Activated T-cell treated with anti-CD3 and anti-CD28 coated beads, Interleukin-2, amount 50 U/mL, for 24 hours (primary cell): ENCODE results near the gene C11orf68.
"Not testable (repeated sequence)": the region's sequence is repeated elsewhere in the genome, so short reads cannot be mapped to it uniquely, and the experiment has no call there.

Experiments
- DNase-seq: peaks from one replicate; pipeline ENCODE4 v3.0.0-alpha.2; 2020
- H3K27ac Mint-ChIP-seq: 2 replicates; pipeline ENCODE4 v1.8.0; 2020; ENCODE audit warnings: mild to moderate bottlenecking, mixed read lengths
- H3K27me3 Mint-ChIP-seq: 2 replicates; pipeline ENCODE4 v1.8.0; 2020; ENCODE audit warnings: mixed read lengths
- H3K36me3 Mint-ChIP-seq: 2 replicates; pipeline ENCODE4 v1.8.0; 2020; ENCODE audit warnings: low read depth, mixed read lengths
- H3K4me1 Mint-ChIP-seq: 2 replicates; pipeline ENCODE4 v1.8.0; 2020; ENCODE audit warnings: low read depth, mixed read lengths
- H3K4me3 Mint-ChIP-seq: 2 replicates; pipeline ENCODE4 v1.8.0; 2020; ENCODE audit warnings: mild to moderate bottlenecking, moderate library complexity, mixed read lengths
- H3K9me3 Mint-ChIP-seq: 2 replicates; pipeline ENCODE4 v1.8.0; 2020; ENCODE audit warnings: mixed read lengths

The C11orf68 gene

GRCh38 chr11:65950711-65951110, 31.8 kb upstream of the C11orf68 start:
- H3K4me1 Mint-ChIP-seq, DNase-seq, H3K9me3 Mint-ChIP-seq, H3K27ac Mint-ChIP-seq, H3K27me3 Mint-ChIP-seq, H3K36me3 Mint-ChIP-seq, H3K4me3 Mint-ChIP-seq: not testable (repeated sequence)

GRCh38 chr11:65947603-65948125, 28.8 kb upstream of the C11orf68 start:
- Mint-ChIP-seq H3K36me3 (no peaks in the 10 kb centered on the region), H3K4me1 (no peaks in the 10 kb centered on the region), H3K27me3 (no peaks in the 10 kb centered on the region), H3K27ac (no peak overlapping the region), H3K4me3 (no peak overlapping the region), H3K9me3 (no peaks in the 10 kb centered on the region)
- no peak for DNase-seq

GRCh38 chr11:65947133-65947532, 28.3 kb upstream of the C11orf68 start:
- Mint-ChIP-seq H3K36me3 (no peaks in the 10 kb centered on the region), H3K4me1 (no peaks in the 10 kb centered on the region), H3K27ac (no peak overlapping the region), H3K9me3 (no peaks in the 10 kb centered on the region), H3K4me3 (no peak overlapping the region), H3K27me3 (no peaks in the 10 kb centered on the region)
- no peak for DNase-seq

GRCh38 chr11:65946655-65947054, 27.8 kb upstream of the C11orf68 start:
- Mint-ChIP-seq H3K27me3 (no peaks in the 10 kb centered on the region), H3K36me3 (no peaks in the 10 kb centered on the region), H3K9me3 (no peaks in the 10 kb centered on the region), H3K4me1 (peaks cover under 1% of the 10 kb centered on the region), H3K4me3 (no peak overlapping the region), H3K27ac (no peak overlapping the region)
- no peak for DNase-seq

- no peak overlapping the region for H3K4me3 Mint-ChIP-seq
- H3K4me1 Mint-ChIP-seq: peaks cover 7% of the 10 kb centered on the region
Observed at GRCh38 chr11:65945941-65946558, 27.2 kb upstream of the C11orf68 start.

GRCh38 chr11:65945430-65945911, 26.6 kb upstream of the C11orf68 start, which contains the start of gene TSGA10IP:
TSS of gene TSGA10IP (plus strand) at chr11:65945480. CDS start at chr11:65945676, 196 bp downstream.
- H3K9me3 Mint-ChIP-seq: no peaks in the 10 kb centered on the region

More at GRCh38 chr11:65945941-65946558, 27.2 kb upstream of the C11orf68 start:
- Mint-ChIP-seq H3K27me3 (no peaks in the 10 kb centered on the region), H3K27ac (no peak overlapping the region), H3K9me3 (no peaks in the 10 kb centered on the region), H3K36me3 (no peaks in the 10 kb centered on the region)
- DNase-seq: no peak

GRCh38 chr11:65944767-65945166, 25.9 kb upstream of the C11orf68 start:
- Mint-ChIP-seq H3K4me3 (no peak overlapping the region), H3K9me3 (no peaks in the 10 kb centered on the region), H3K27ac (peak overlapping the region; percentile 22), H3K36me3 (no peaks in the 10 kb centered on the region), H3K4me1 (peaks cover 8% of the 10 kb centered on the region), H3K27me3 (no peaks in the 10 kb centered on the region)
- DNase-seq: no peak

More at GRCh38 chr11:65945430-65945911, 26.6 kb upstream of the C11orf68 start, which contains the start of gene TSGA10IP:
- H3K4me1 Mint-ChIP-seq: peaks cover 8% of the 10 kb centered on the region
- H3K36me3 Mint-ChIP-seq: no peaks in the 10 kb centered on the region
- peak within 1 kb of the TSS; percentile 22 for H3K27ac Mint-ChIP-seq
- H3K27me3 Mint-ChIP-seq: no peaks in the 10 kb centered on the region
- no peak for DNase-seq
- no peak within 1 kb of the TSS for H3K4me3 Mint-ChIP-seq

- no peak overlapping the region for H3K4me3 Mint-ChIP-seq
- no peak for DNase-seq
- no peak overlapping the region for H3K27ac Mint-ChIP-seq
- no peaks in the 10 kb centered on the region for H3K36me3 Mint-ChIP-seq
- no peaks in the 10 kb centered on the region for H3K9me3 Mint-ChIP-seq
- peaks cover 8% of the 10 kb centered on the region for H3K4me1 Mint-ChIP-seq
- no peaks in the 10 kb centered on the region for H3K27me3 Mint-ChIP-seq
Observed at GRCh38 chr11:65944191-65944590, 25.3 kb upstream of the C11orf68 start.

- no peaks in the 10 kb centered on the region for H3K36me3 Mint-ChIP-seq
- H3K27ac Mint-ChIP-seq: no peak overlapping the region
- no peak overlapping the region for H3K4me3 Mint-ChIP-seq
- H3K4me1 Mint-ChIP-seq: peaks cover 8% of the 10 kb centered on the region
- H3K9me3 Mint-ChIP-seq: no peaks in the 10 kb centered on the region
- H3K27me3 Mint-ChIP-seq: no peaks in the 10 kb centered on the region
- DNase-seq: no peak
Observed at GRCh38 chr11:65942531-65942930, 23.7 kb upstream of the C11orf68 start.

GRCh38 chr11:65941720-65942310, 23.0 kb upstream of the C11orf68 start:
- H3K36me3 Mint-ChIP-seq: no peaks in the 10 kb centered on the region
- no peak for DNase-seq
- H3K9me3 Mint-ChIP-seq: no peaks in the 10 kb centered on the region
- peaks cover 8% of the 10 kb centered on the region for H3K4me1 Mint-ChIP-seq
- H3K27me3 Mint-ChIP-seq: no peaks in the 10 kb centered on the region
- H3K27ac Mint-ChIP-seq: peak overlapping the region; percentile 12
- no peak overlapping the region for H3K4me3 Mint-ChIP-seq

GRCh38 chr11:65937766-65938165, 18.9 kb upstream of the C11orf68 start:
- no peak overlapping the region for H3K27ac Mint-ChIP-seq
- no peaks in the 10 kb centered on the region for H3K9me3 Mint-ChIP-seq
- DNase-seq: no peak
- H3K4me3 Mint-ChIP-seq: no peak overlapping the region
- H3K27me3 Mint-ChIP-seq: no peaks in the 10 kb centered on the region
- peaks cover 8% of the 10 kb centered on the region for H3K4me1 Mint-ChIP-seq
- no peaks in the 10 kb centered on the region for H3K36me3 Mint-ChIP-seq

GRCh38 chr11:65934014-65934413, 15.2 kb upstream of the C11orf68 start:
- Mint-ChIP-seq H3K4me3 (no peak overlapping the region), H3K9me3 (no peaks in the 10 kb centered on the region), H3K36me3 (no peaks in the 10 kb centered on the region), H3K27me3 (no peaks in the 10 kb centered on the region), H3K4me1 (peaks cover 18% of the 10 kb centered on the region), H3K27ac (no peak overlapping the region)
- DNase-seq: no peak

- DNase-seq: no peak
- no peak overlapping the region for H3K27ac Mint-ChIP-seq
- no peaks in the 10 kb centered on the region for H3K36me3 Mint-ChIP-seq
- no peaks in the 10 kb centered on the region for H3K27me3 Mint-ChIP-seq
- no peak overlapping the region for H3K4me3 Mint-ChIP-seq
- H3K9me3 Mint-ChIP-seq: no peaks in the 10 kb centered on the region
- peaks cover 33% of the 10 kb centered on the region for H3K4me1 Mint-ChIP-seq
Observed at GRCh38 chr11:65932558-65932919, 13.7 kb upstream of the C11orf68 start.

- DNase-seq: no peak
- Mint-ChIP-seq H3K27ac (peak overlapping the region; percentile 63), H3K36me3 (no peaks in the 10 kb centered on the region), H3K4me1 (peaks cover 38% of the 10 kb centered on the region), H3K4me3 (no peak overlapping the region), H3K9me3 (no peaks in the 10 kb centered on the region), H3K27me3 (no peaks in the 10 kb centered on the region)
Observed at GRCh38 chr11:65931773-65932557, 13.1 kb upstream of the C11orf68 start.
